GM12873 (cell line): ENCODE data around the gene TNFRSF8.

ENCODE experiments used
- CTCF ChIP-seq: IDR thresholded peaks from 2 replicates; pipeline ENCODE4 v1.5.1; 2012; ENCODE audit warnings: low read depth, mild to moderate bottlenecking, moderate library complexity, low read length, control low read depth; ENCODE audit not compliant: insufficient read depth; ENCODE audit errors: missing control alignments

Gene TNFRSF8

GRCh38 chr1:12032161-12032621, 30.9 kb upstream of the TNFRSF8 start:
- TF ChIP-seq CTCF, result no peak

GRCh38 chr1:12034381-12034801, 28.7 kb upstream of the TNFRSF8 start:
- TF ChIP-seq CTCF, result no peak

- no peak for TF ChIP-seq CTCF
Measured at GRCh38 chr1:12035312-12035711, 27.8 kb upstream of the TNFRSF8 start.

GRCh38 chr1:12037486-12038355, 25.4 kb upstream of the TNFRSF8 start:
- no peak for TF ChIP-seq CTCF

GRCh38 chr1:12038356-12039163, 24.5 kb upstream of the TNFRSF8 start:
- TF ChIP-seq CTCF, result no peak

GRCh38 chr1:12039164-12039525, 24.0 kb upstream of the TNFRSF8 start:
- no peak for TF ChIP-seq CTCF

- no peak for TF ChIP-seq CTCF
Measured at GRCh38 chr1:12040457-12041051, 22.5 kb upstream of the TNFRSF8 start.
